ENCODE data around the gene ANGPTL8.

ANGPTL8 gene

DNA sequence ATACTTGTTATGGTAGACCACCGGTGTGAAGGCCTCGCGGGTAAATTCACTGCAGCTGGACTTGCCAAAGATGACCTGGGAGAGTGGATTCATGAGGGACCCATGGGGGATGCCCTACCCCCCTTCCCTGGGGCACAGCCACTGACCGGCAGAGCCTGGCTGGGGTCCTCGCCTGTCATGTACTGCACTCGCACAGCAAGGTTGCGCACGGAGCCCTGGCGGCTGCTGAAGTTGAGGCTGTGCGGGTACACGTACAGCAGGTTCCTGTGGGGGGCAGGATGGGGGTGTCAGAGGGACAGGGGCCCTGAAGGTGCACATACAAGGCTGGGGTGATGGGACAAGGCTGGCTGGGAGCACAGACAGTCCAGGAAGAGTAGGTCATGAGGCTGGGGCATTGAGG is 1.4 kb upstream of the ANGPTL8 start:
- DNase-seq: no peak

DNA sequence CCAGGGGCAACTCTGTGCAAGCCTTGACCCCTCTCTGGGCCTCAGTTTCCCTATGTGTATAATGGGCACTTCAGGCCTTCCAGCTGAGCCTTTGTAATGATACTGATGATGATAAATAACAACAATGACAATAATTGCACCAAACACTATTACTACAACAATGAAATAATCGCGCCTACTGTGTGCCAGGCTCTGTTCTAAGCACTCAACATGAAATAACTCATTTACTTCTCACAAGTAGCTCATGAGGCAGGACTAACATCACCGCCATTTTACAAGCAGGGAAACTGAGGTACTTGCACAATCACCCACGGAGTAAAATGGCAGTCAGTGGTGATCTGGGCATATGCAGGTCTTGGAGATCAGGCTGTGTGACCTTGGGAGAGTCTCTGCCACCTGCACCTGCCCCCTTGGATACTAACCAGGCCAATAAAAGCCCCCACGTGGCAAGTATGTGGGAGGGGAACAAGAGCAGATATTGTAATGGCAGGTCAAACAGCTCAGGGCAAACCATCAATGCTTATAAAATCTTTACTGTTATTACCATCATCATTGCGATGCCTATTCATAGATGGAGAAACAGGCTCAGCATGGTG is 540 bp upstream of the ANGPTL8 start:
- no peak for DNase-seq

GRCh38 chr19:11240008-11240444 is 607 bp downstream of the ANGPTL8 start:
- no peak for DNase-seq

DNA sequence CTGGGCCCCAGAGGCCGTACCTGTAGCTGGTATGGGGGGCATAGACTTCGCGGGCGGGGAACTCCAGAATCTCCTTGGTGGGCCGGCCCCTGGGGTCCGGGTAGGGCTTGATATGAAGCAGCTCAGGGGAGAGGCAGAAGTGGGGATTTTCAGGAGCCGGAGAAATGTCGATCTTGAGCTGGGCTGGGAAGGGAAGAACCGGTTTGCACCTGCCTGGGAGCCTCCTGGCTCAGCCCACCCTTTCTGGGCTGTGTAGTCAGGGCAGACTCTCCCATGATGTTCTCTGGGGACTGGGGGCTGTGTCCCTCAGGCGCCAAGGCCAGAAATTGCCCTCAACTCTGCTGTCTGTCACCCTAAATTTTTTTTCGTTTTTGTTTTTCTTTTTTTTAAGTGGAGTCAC is 2.6 kb downstream of the ANGPTL8 start:
- DNase-seq: no peak

DNA sequence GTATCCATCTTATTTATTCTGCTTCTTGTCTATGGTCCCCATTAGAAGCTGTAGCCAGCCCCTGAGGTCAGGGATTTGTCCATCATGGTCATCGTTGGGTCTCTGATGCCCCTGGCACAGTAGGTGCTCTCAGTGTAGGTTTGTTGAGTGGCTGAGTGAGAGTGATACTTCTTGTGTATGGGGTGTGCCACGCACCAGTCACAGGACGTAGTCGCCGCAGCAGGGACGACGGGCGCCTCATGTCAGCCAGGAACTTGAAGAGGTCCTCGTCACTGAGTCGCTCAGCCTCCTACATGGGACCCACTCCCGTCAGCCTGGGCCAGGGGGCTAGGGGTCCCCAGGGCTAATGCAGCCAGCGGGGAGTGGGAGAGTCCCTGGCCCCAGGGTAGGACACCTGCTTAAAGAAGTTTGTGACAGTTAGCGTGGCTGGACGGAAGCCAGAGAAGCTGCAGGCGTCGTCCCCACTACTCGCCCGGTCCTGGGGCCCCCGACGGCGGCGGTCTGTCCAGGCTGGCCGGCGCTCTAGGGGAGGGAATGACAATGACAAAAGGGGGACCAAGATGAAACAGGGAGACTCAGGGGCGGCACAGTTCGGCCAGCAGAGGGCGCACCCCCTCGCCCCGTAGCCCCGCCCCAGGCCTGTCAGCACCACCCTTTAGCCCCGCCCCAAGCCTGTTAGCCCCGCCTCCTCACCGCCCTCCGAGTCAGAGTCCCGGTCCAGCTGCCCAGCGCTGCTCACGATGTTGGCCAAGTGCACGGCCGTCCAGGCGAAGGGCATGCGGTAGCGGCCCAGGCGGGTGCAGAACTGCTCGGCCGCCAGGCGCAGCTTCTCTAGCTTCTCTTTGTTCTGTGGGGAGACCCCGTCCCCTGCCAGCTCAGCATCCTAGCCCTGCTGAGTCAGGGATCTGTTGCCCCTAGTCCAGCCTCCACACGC is 3.7 kb downstream of the ANGPTL8 start:
- DNase-seq: peak; percentile 59 to 69

GRCh38 chr19:11243798-11244169 is 4.4 kb downstream of the ANGPTL8 start:
- DNase-seq: no peak

- DNase-seq: no peak
Observed at GRCh38 chr19:11244846-11245589, 5.6 kb downstream of the ANGPTL8 start.

- DNase-seq: no peak
Observed at GRCh38 chr19:11246941-11247340, 7.5 kb downstream of the ANGPTL8 start.

DNA sequence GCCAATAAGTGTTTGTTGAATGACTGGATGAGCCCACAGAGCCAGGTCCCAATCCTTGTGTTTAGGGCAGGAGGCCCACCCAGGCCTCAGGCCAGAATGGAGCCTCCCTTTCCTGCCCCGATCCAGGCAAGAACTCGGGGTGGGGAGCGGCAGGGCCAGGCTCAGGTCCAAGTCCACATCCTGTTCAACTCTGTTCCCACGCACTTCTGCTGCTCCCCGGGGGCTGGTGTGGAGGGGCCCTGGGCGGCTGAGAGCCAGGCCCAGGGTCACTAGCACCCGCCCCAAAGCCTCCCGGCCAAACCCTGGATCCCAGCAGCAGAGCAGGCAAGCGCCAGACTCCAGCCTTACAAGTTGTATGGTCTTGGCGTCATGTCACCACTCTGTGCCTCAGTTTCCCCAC is 8.0 kb downstream of the ANGPTL8 start:
- DNase-seq: no peak

DNA sequence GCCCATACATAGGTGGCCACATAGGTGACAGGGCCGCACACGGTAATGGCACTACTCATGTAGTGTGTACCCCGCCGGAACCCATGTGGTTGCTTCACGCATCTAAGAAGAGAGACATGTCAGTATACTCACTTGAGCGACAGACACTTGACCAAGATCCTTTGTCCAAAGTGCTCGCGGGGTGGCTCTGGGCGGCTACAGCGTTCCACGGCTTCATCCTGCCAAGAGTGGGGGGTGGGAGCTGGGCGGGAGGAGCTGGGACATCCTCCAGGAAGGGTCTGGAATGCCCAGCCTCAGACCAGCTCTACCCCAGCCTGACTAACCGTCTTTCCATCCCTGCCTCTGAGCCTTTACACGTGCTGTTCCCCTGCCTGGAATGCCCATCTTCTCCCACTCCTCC is 8.5 kb downstream of the ANGPTL8 start:
- DNase-seq: no peak

DNA sequence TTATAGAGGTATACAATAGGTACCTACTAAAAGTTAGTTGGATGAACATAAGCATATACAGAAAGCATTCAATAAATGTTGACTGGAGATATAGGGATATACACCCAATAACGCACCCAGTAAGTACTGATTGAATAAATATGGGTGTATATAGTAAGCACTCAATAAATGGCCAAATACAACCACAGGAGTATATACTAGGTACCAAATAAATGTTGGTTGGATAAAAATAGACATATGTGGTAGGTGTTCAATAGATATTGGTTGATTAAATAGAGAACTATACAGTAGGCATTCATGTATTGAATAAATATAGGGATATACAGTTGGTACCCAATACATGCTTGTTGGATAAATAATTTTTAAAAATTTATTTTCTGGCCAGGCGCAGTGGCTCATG is 9.4 kb downstream of the ANGPTL8 start:
- DNase-seq: no peak

GRCh38 chr19:11251217-11251616 is 11.8 kb downstream of the ANGPTL8 start:
- DNase-seq: no peak

DNA sequence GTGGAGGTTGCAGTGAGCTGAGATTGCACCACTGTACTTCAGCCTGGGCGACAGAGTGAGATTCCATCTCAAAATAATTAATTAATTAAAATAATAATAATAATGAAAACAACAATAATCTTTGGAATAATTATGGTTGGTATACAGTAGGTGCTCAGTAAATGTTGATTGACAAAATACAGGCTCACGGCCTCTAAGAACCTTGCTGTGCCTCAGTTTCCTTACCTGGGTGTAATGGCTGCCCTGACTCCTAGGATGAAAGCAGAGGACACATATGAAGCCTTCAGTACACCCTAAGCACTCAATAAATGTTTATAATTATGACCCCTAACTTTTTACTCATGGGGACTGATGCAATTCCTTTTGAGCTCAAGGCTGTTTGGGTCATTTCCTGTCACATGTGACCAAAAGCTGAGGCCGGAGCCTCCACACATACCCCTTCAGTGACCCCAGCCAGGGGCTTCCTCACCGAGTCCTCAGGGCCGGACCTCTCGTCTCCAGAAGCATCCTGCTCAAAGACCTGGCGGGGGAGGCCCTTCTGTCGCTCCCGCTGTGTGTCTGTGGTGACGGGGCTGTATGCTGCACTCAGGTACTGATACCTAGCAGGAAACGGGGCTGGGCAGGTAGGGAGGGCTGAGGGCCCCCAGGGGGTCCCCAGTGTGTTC is 12.4 kb downstream of the ANGPTL8 start:
- no peak for DNase-seq

- DNase-seq: no peak
Observed at GRCh38 chr19:11252665-11253355, 13.4 kb downstream of the ANGPTL8 start.

DNA sequence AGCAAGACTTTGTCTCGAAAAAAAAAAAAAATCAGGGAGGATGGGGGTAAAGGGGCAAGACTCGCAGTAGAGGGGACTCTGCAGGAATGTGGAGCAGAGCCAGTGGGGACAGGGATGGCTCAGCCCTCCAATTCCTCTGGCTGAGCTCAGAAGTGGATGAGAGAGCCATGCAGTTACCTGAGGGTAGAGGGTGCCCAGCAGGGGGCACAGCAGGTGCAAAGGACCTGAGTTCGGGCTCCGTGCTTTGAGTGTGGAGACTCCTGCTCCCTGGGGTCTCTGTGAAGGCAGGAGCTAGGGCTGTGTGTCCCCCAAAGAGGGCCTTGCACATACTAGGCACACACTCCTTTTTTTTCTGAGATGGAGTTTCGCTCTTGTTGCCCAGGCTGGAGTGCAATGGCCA is 15.2 kb downstream of the ANGPTL8 start:
- DNase-seq: no peak

GRCh38 chr19:11256189-11256588 is 16.8 kb downstream of the ANGPTL8 start:
- DNase-seq: no peak

- no peak for DNase-seq
Observed at GRCh38 chr19:11257846-11258380, 18.5 kb downstream of the ANGPTL8 start.

- DNase-seq: no peak
Observed at GRCh38 chr19:11260996-11261395, 21.6 kb downstream of the ANGPTL8 start.

DNA sequence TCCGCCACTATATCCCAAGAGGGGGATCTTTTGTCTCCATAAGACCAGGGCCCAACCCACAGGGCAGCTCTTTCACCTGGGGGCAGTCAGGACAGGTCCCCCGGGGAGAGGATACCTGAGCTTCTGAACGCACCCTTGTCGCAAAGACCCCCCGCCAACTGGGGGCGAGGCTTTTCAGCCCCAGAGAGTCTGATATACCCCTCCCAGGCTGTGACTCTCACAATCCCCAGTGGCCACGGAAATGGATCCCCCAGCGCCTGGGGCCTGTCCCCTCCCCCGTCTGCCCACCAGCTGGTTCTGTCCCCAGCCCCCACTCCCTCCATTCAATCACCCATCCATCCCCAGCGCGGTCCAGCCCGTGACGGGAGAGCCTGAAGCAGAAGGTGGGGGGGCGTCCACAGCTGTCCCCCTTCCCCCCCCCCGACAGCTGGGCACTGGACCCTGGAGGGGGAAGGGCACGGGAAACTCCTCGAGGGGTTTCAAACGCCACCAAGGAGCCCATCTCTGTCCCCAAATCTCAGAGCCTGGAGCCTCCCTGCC is 22.1 kb downstream of the ANGPTL8 start:
- no peak for DNase-seq

GRCh38 chr19:11261971-11262839 is 22.8 kb downstream of the ANGPTL8 start, which contains the start of gene DOCK6:
TSS of gene DOCK6 (minus strand) at chr19:11262524. CDS start at chr19:11262440, 84 bp downstream.
- DNase-seq: no peak

DNA sequence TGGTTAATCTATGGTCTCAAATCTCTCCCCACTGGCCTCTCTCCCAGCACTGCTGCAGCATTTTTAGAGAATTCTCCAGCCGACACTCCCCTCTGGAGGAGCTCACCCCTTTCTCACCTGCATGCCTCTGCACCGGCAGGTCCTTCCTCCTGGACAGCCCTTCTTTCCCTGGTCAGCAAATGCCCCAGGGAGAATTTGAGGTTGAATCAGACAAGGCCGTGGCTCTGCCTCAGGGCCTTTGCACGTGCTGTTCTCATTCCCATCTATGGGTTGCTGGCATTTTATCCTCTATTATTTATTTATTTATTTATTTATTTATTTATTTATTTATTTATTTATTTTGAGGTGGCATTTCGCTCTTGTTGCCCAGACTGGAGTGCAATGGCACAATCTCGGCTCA is 24.3 kb downstream of the ANGPTL8 start:
- no peak for DNase-seq

Data from NCI-H187 (cell line).